GM19452 (cell line): ENCODE results near the gene BAIAP2L1.
"Not testable (repeated sequence)": the region's sequence is repeated elsewhere in the genome, so short reads cannot be mapped to it uniquely, and the experiment has no call there.

Experiments
- ATAC-seq: cut with Tn5 transposase; IDR thresholded peaks from one replicate; pipeline ENCODE4 v1.9.1; 2021; ENCODE audit not compliant: unreplicated experiment

Gene BAIAP2L1

DNA sequence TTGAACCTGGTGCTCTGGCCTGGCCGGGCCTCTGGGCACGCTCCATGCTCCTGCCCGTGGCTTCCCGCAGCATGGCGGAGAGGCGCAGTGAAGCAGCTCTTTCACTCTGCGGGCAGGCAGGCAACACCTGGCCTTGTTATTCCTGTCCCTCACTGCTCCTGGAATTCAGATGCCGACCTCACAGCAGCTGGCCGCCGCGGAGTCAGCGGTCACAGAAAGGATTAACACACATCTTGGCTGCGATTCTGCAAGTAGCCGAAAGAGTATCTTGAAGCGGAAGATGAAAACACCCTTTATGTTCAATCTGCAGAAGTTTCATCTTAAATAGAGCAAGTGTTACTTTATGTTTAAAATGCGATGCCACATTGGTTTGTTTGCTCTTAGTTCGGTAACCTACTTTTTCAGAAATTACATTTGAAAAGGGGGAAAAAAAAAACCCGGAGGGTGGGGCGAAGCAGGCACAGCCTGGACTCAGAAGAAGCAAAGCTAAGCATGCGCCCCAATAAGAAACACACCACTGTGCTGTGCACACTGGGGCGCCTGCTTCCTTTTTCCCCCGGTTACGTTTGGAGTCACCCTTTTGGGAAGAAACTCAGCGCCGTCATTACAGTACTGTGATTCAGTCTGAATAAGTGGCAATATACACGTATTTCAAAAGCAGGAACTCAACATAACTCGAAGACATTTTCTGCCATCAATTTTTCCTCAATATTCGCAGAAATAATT, 77.1 kb downstream of the BAIAP2L1 start:
- ATAC-seq = no peak

DNA sequence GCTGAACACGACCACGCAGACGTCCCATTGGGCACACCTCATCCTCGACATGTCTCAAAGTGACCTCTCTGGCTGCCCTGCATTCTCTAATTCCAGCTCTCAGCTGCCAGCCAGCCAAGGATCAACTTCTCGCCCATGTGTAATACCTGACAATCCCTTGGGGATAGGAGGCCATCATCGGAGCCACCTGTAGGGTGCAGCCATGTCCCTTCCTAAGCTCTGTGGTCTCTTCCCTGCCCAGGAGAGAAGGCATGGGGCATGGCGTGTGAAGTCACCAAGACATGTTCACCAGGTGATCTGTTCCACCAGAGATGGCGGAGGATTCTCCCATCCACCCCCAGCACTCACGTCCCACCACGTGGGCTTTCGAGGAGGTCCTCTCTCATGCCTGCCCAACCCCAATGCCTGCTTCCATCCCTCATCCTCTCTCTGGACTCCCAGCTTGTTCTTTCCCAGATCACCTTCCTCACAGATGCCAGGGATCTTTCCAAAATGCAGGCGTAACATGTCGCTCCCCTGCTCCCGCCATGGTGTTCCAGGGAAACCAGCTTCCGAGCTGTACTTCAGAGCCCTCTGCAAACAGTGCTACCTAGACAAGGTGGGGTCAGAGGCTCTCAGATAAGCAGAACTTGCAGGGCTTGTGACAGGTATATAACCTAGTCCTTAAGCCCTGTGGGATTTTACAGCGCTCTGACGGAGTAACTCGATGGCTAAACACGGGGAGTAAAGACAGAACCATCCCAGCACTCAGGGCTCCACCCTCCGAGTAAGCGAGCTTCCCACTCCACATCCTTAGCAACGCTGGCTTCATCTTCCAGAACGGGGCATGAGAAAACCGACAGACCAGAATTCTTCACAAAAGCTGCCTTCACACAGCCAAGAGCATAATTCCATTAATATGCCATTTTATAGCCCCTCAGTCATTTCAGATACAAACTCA, 78.3 kb downstream of the BAIAP2L1 start:
- no peak for ATAC-seq

DNA sequence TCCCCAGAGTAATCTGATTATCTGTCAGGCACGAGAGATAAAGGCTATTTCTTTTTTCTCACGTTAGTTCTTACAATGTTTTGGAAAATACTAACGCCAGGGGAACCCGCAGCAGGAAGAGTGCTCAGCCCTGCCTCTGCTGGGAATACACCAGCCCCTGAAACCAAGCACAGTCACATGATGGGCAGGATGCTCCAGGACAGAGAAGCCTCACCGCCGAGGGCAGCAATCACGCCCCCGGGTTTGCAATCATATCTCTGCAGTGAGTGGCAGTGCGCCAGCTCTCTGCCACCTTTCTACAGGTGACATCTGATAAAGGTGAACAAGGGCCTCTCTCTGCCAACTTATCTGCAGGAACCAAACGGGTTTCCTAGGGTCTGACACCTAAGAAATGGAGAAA, 79.6 kb downstream of the BAIAP2L1 start:
- no peak for ATAC-seq

DNA sequence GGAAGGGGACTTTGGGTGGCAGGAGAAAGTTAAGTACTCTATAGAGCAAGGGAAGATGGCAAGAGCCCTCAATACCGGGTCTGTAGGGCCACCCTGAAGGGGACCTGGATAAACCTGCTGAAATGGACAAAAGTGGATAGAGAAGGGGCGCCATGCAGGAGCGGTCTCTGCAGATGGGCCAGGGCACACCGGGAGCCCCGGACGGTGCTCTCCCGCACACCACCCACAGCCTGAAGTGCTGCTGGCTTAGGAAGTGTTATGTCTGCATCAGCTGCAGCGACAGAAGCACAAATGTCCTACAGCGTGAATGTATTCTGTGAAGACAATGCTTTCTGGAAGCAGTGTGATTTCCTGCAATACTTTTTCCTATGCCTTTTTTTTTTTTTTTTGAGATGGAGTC, 81.7 kb downstream of the BAIAP2L1 start:
- ATAC-seq = no peak

DNA sequence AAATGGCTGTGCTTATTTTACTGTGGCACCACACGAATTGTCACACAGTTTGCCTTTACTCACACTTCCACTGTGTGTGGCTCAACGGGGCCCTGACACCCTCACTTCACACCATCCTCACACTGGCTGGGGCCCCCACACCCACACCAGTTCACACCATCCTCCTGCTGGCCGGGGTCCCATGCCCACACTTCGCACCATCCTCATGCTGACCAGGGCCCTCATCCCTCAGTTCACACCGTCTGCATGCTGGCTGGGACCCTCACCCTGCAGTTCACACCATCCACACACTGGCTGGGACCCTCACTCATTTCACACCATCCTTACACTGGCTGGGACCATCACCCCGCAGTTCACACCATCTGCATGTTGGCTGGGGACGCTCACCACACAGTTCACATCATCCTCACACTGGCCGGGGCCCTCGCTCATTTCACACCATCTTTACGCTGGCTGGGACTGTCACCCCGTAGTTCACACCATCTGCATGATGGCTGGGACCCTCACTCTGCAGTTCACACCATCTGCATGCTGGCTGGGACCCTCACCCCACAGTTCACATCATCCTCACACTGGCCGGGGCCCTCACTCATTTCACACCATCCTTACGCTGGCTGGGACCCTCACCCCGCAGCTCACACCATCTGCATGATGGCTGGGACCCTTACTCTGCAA, 83.4 kb downstream of the BAIAP2L1 start:
- ATAC-seq = no peak

DNA sequence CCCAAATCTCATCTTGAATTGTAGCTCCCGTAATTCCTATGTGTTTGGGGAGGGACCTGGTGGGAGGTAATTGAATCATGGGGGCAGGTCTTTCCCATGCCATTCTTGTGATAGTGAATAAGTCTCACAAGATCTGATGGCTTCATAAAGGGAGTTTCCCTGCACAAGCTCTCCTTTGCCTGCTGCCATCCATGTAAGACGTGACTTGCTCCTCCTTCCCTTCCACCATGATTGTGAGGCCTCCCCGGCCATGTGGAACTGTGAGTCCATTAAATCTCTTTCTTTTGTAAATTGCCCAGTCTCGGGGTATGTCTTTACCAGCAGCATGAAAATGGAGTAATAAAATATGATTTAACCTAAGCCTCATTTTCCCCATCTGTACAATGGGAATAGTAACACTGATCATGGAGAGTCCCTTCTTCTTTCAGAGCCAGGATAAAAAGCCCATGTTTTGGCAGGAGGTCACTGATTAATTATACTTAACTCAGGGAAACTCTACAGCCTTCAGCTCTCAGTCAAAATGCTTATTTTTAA, 84.8 kb downstream of the BAIAP2L1 start:
- not testable (repeated sequence) for ATAC-seq

DNA sequence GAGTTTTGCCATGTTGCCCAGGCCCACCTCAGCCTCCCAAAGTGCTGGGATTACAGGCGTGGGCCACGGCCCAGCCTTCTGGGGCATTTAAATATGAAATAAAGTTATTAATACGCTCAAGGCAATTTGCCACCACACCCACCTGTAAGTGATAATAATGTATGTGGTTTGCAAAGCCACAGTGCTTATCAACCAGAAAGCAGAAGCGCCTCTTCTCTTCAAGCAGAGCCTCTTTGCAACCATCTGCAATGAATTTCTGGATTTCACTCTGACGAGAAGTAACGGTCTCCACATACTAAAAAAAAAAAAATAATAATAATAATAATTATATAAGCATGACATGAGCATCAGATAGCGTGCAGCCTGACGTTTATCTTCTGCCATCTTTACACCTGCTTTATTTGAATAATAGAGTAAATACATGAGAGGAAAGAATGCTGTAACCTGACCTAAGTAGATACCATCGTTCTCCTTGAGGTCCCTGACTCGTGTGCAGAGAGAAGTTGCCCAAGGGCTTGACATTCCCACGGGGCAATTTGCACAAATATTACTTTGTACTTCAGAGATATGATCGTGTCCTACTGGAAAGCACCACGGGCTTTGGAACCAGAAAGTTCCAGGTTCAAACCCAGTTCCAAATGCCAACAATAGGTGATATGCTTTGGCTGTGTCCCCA, 85.4 kb downstream of the BAIAP2L1 start:
- ATAC-seq = no peak

DNA sequence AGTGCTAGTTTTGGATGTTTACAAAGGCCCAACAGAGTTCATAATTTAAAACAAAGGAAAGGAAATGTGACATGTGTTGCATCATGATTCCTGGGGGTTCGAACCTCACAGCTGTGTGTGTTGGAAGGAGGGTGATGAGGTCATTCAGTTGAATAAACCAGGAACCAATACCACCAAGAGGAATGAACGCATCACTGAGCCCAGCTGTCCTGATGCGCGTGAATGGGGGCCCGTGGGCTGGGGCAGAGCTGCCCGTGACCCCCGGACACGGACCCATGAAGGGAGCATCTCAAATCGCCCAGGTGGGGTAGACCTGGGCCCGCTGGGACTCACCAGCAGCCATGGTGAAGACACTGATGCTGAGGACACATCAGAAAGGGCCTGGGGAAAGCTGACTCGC, 86.4 kb downstream of the BAIAP2L1 start:
- peak; percentile 54 for ATAC-seq

DNA sequence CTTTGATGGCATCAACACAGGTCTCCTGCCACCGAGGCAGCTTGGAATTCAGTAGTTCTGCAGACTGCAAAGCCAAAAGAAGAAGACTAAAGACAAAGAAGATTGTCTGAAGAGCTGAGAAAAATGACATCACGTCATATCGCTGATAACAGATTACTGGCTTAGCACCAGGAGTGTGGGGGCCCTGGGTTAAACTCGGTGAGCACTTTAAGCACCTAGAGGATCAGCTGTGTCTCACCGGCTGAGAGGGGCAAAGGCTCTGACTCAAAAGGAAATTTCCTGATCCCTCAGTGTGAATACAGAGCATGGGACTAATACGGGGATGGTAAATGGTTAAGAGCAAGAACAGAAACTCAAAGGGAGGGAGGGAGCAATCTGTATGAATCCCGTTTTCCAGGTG, 88.7 kb downstream of the BAIAP2L1 start:
- ATAC-seq = no peak

DNA sequence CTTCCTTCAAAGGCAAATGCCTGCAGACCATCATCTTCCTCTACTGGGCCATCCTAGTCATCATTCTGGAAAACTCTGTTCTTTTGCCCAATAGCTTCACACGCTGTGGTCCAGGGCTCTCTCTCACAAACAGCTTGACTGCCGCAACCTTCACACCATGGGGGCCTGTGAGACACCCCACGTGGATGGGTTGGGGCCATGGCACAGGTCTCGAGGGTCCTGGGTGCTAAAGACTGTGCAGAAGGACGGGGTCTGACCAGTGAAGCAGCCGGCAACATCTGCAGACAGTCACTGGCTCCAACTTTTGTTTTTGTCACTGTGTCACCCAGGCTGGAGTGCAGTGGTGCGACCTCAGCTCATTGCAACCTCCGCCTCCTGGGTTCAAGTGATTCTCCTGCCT, 91.3 kb downstream of the BAIAP2L1 start:
- ATAC-seq = no peak

DNA sequence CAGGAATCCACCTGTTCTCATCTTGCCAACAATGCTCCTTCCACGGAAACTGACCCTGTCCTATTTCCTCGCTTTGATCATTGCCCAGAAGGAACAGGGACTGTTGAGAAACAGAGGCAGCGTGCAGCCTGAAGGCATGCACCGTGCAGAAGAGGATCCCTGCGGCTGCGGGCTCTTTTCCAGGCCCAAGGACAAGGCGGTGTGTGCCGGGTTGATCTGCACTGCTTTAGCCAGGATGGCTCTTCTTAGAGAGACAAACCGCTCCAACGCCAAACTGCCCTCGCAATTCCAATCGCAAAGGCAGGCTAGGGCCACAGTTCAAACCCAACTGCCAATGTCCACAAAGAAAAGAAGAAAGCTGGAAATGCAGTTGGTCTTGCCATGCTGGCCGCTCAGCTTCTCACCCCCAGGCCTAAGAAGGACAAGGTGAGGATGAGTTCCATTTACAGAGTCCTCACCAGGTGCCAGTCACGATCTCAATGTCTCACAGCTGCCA, 92.9 kb downstream of the BAIAP2L1 start:
- no peak for ATAC-seq

DNA sequence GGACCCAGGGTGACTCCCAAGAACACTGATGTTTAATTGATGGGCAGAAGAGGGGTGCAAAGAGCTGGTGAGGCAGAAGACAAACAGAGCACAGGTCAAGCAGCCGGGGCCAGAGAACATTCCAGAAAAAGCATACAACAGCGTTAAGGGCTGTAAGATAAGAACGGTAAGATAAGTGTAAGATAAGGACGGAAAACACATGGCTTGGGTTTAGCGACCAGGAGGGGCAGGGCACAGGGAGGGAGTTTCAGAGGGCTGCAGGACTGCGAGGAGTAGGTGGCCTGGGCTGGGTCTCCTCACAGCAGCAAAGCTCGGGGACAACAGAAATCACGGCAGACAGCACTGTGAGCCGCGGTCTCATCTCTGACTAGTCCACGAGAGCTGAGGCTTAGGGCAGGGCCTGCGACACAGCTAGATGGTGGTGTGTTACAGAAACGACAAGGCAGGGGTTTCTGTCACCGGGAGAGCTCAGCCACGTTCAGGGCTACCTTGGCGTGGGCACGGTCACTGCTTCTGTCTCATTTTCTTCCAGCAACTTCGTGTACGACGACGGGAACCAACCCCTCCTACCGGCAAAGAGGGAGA, 94.8 kb downstream of the BAIAP2L1 start:
- ATAC-seq = no peak

DNA sequence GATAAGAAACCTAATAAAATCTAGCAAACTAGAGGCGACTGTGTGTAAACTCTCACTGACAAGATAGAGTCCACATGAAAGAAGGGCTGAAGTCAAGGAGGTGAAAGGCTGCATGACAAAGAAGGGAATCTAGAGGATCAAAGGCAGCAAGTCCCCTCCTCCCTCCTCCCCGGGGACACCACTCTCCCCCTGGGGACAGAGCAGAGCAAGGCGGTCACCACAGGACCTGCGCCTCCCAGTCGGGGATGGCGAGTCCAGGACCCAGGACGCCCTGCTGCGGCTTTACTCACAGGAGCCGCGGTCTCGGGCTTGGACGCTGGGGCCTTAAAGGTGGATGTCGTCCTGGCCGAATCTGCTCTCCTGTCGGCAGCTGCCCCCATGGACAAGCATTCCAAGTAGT, 97.0 kb downstream of the BAIAP2L1 start:
- no peak for ATAC-seq

DNA sequence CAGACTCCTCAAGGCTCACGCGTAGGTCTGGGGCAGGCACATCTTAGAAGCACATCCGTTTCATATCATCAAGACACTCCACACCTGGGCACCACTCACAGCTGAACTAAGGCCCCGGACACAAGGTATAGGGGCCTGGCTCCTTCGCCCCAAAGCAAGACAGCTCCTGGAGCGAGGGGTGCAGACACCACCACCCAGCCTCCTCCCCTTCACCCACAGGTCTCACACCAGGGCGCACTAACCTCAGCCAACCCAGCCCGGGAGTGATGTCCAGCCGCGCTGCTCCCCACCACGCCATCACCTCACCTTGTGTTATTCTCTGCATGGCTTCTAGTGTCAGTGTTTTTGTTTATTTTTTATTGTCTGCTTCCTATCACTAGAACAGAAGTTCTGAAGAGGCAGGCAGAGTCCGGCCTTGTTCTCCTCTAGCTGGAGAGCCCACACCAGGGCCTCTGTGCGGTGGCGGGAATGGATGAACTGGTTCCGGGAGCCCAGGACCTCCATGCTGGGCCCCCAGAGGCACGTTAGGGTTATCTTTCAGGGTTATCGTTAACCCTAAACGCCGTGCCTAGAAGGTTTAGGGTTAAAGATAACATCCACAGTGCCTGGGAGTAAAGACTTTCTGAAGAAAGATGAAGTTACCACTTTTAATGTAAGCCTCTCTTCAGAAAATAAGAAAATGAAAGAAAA, 97.6 kb downstream of the BAIAP2L1 start:
- ATAC-seq = no peak

DNA sequence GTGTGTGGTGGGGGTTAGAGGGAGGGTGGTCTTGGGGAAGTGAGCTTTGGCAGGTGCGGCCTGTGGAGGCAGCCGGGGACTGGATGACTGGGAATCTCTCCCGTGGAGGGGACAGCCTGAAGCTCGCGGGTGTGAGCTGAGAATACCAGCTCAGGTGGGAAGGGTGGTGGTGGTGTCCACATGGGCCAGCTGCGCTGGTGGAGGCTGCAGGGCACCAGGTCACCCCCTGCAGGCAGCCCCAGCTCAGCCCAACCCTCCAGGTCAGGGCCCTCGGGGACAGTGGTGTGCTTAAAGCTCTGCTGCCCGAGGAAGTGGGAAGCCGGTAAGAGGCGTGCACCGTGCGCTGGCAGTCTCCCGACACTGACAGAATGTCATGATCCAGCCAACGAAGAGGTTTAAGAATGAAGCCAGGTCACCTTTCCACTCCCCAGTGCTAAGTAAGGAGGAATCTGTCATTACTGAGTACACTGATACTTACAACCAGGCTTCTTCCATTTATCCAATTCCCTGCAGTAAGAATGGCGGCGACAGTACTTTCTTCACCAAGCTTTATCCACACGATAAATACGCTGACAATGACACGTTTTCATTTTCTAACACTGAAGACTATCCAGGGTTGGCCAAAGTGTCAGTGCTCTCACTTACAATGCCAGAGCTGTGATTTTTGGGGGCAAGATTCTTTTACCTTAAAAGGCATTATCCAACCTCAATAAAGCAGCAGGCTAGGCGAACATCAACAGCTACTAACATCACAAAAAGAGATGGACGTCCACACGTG, 99.0 kb downstream of the BAIAP2L1 start:
- ATAC-seq = no peak

DNA sequence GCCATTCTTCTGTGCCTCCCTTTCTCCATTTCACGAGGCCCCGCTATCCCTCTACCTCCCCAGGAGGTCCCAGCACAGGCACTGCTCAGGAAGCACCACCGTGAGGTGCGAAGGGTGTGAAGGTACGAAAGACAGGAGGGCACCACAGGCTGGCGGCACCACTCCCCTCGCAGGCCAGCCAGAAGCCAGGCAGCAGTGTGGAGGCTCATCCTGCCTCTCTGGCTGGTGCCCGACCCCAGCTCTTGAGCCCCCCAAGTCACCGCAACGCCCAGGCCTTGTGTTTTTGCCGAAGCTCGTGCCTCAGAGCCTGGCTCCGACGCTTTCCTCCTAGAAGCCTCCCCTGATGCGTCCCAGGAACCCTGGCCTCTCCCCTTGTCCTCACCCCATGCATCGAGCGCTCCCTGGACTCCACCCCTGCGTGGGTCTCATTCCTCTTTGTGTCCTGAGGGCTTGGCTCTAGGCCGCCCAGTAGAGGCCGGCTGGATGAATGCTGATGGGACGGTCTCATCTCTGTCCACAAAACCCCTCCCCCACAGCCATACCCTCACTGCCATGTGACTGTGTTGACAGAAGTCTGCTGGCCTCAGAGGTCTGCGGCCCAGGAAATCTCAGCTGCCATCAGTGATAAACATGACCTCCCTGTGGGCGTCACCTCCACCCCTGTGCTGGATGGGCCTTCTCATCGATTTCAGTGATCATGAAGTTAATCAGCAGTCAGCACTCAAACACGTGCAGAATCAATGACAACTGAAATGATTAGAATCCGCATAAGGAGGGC, 100.1 kb downstream of the BAIAP2L1 start:
- ATAC-seq = no peak

DNA sequence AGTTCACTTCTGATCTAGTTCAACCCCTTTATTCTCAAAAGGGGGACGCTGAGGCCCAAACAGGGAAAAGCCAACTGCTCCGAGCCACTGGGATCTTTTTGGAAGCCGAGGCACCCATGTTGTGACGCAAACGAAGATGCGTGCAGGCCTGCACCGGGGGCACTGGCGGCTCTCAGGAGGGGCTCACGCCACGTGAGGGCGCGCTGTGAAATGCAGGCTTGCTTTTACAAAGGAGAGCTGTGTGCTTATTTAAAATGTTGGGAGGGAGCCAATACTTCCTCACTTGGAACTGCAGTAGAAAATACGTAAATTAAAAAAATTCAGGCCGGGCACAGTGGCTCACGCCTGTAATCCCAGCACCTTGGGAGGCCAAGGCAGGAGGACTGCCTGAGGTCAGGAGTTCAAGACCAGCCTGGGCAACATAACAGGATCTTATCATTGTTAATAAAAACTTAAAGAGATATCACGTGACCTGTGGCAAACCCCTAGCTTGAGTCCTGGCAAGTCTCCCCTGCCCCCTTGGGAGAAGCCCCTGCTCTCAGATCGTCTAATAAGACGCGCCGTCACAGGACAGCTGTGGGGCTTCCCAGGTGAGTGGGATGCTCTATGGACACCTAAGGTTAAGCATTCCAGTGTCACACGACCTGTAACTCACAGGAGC, 103.1 kb downstream of the BAIAP2L1 start:
- no peak for ATAC-seq

DNA sequence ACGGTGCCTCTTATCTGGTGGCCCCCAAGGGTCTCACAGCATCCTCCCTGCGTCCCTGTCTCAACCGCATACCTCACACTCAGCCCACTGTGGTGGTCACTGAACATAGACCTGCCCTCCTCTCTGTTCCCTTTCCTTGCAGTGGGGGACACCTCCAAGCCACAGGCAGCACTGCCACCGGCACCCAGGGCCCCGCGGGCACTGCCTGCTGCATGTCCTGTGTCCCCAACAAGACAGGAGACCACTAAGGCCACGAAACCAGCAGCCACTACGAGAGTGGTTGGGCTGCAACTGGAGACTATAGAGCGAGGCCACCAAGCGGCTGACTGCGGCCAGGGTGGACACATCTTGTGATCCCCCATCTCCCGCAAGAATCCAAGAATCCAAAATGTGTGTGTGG, 104.1 kb downstream of the BAIAP2L1 start:
- ATAC-seq = no peak
